ENCODE data around the gene HSPBP1.

HSPBP1 gene

DNA sequence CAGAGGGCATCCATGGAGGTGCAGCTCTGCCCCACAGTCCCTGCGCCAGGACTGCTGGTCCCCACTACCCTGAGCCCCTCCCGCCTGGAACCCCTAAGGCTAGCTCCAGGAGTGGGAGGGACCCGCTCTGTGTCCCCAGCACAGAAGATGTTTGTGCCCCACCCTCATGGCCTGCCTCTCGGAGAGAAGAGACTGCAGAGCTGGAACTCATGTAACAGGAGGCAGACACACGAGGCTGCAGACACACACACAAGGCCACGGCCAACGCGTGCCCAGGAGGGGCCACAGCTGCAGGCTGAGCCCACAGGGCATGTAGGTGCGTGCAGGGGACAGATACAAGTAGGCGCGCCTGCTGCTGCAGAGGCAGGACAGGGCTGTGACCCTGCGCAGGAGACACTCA lies 40.9 kb downstream of the HSPBP1 start:
- DNase-seq (ENCODE audit: low read depth) = no peak
- no peak overlapping the region for H3K4me3 ChIP-seq (replicated peaks; ENCODE audit: low read depth, low read length)
- TF ChIP-seq, protein P1, sequence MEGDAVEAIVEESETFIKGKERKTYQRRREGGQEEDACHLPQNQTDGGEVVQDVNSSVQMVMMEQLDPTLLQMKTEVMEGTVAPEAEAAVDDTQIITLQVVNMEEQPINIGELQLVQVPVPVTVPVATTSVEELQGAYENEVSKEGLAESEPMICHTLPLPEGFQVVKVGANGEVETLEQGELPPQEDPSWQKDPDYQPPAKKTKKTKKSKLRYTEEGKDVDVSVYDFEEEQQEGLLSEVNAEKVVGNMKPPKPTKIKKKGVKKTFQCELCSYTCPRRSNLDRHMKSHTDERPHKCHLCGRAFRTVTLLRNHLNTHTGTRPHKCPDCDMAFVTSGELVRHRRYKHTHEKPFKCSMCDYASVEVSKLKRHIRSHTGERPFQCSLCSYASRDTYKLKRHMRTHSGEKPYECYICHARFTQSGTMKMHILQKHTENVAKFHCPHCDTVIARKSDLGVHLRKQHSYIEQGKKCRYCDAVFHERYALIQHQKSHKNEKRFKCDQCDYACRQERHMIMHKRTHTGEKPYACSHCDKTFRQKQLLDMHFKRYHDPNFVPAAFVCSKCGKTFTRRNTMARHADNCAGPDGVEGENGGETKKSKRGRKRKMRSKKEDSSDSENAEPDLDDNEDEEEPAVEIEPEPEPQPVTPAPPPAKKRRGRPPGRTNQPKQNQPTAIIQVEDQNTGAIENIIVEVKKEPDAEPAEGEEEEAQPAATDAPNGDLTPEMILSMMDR (IDR thresholded peaks at IDR 0.05; ENCODE audit: low read length, missing control alignments) = no peak

DNA sequence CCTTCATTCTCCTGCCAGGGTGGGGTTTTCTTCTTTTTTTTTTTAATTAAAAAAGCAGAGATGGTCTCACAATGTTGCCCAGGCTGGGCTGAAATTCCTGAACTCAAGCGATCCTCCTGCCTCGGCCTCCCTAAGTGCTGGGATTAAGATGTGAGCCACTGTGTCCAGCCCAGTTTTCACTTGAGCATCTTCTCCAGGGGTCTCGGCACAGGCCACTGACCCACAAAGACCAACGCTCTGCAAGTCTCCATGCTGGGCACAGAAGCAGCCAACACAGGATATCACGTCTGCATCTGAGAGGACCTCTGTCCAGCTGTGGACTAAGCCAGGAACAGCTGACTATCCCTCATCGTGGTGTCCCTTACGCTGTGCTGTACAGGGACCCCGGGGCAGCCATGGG lies 41.9 kb downstream of the HSPBP1 start:
- H3K4me3 ChIP-seq (replicated peaks; ENCODE audit: low read depth, low read length) = no peak overlapping the region
- DNase-seq (ENCODE audit: low read depth) = no peak
- TF ChIP-seq, protein P1 (IDR thresholded peaks at IDR 0.05; ENCODE audit: low read length, missing control alignments) = no peak

DNA sequence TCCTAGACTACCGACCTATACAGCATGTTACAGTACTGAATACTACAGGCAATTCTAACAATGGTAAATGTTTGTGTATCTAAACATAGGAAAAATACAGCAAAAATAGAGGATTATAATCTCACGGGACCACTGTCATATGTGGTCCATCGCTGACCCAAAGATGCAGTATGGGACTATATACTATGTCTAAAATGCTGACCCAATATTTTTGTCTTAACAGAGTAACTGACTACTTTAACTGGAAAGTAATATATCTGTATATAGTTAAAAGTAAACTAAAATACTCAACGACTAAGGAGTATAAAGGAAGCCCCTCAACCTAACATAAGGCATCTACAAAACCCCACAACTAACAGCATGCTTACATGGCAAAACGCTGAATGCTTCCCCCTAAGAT lies 46.9 kb downstream of the HSPBP1 start:
- H3K4me3 ChIP-seq (replicated peaks; ENCODE audit: low read depth, low read length) = no peak overlapping the region
- TF ChIP-seq, protein P1 (IDR thresholded peaks at IDR 0.05; ENCODE audit: low read length, missing control alignments) = no peak
- DNase-seq (ENCODE audit: low read depth) = no peak

DNA sequence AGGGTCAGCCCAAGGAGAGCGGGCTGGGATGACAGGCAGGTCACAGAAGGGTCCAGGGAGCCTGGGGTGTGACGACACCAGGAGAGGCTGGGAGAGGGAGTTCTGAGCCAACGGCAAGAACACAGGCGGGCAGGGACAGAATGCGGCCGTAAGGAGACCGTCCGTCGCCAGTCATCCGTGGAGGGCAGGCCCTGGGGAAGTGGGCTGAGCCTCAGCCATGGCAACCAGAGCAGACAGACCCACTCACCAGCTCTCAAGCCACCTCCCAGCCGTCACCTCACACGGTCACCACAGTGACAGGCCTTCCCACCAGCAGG lies 47.7 kb downstream of the HSPBP1 start:
- no peak for DNase-seq (ENCODE audit: low read depth)
- H3K4me3 ChIP-seq (replicated peaks; ENCODE audit: low read depth, low read length) = no peak overlapping the region
- TF ChIP-seq, protein P1 (IDR thresholded peaks at IDR 0.05; ENCODE audit: low read length, missing control alignments) = no peak

DNA sequence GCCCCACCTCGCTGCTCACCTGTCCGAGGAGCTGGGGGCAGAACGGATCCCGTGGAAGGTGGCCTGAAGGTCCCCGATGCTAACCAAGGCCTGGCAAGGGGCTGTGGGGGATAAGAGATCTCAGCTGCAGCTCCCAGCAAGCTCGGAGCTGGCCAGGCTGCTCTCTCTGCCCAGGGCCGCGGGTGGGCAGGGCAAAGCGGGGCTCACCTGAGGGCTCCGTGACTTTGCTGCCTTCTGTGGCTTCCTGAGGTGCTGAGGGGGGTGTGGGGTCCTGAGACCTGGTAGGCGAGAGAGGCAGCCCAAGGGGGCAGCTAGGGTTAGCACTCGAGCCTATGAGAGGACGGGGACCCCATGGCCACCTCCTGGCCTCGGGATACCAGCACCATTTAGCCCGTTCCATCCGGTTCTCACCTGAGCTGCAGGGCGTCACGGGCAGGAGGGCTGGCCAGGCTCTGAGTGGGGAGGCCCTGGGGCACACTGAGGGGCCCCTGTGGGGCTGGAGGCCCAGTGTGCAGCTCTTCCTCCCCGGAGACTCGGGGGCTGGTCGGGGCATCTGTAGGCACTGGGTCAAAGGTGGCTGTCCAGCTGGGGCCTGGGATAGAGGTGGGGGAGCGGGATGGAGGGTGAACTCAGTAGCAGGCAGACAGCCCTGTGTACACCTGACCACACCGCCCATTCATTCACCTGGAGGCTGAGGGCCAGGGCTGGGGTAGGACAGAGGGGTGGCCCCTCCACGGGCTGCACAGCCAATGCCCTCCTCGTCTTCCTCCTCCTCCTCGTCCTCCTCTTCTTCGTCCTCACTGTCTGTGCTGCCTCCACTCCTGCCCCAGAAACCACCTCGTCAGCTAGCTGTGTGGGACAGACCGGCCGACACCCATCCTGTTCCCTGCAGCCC lies 48.3 kb downstream of the HSPBP1 start:
- no peak overlapping the region for H3K4me3 ChIP-seq (replicated peaks; ENCODE audit: low read depth, low read length)
- TF ChIP-seq, protein P1 (IDR thresholded peaks at IDR 0.05; ENCODE audit: low read length, missing control alignments) = no peak
- no peak for DNase-seq (ENCODE audit: low read depth)

DNA sequence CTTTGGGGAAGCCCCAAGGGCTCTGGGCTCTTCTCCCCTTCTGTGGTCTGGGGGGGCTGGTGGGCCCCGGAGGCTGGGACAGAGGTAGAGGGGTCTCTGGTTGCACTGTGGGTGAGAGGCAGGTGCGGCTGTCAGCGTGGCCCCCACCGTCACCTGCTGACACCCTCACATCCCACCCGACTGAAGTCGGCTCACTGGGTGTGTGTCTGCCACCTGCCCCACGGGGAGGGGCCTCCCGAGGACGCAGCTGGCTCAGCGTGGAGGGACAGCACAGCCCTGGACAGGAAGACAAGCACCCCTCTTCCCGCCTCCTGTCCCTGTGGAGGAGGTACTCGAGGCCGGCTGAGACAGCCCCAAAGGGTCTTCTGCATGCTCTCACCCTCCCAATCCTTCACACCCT lies 49.1 kb downstream of the HSPBP1 start:
- no peak overlapping the region for H3K4me3 ChIP-seq (replicated peaks; ENCODE audit: low read depth, low read length)
- no peak for DNase-seq (ENCODE audit: low read depth)
- TF ChIP-seq, protein P1 (IDR thresholded peaks at IDR 0.05; ENCODE audit: low read length, missing control alignments) = no peak

DNA sequence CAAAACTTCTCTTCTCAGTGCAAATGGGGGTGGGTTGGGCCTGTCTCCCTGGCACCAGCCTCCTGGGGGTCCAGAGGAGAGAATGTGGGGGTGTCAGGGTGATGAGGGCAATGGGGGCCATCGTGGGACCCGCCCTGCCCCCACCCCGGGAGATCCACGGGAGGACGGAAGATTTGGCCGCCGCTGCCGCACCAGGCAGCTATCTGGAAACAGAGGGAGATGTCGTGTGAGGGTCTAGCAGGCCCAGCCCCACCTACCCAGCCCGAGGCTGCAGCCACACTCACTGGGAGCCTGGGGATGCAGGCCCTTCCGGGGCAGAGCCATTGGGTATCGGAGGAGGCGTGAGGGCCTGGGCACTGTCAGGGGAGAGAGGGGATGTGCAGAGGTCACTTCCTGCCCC lies 49.6 kb downstream of the HSPBP1 start:
- H3K4me3 ChIP-seq (replicated peaks; ENCODE audit: low read depth, low read length) = no peak overlapping the region
- TF ChIP-seq, protein P1 (IDR thresholded peaks at IDR 0.05; ENCODE audit: low read length, missing control alignments) = no peak
- DNase-seq (ENCODE audit: low read depth) = no peak

Measured in fibroblast of pulmonary artery (primary cell).